HG03342 (cell line): Measurements from ENCODE around the gene LAGE3.

Experiments
- ATAC-seq: cut with Tn5 transposase; IDR thresholded peaks from one replicate; pipeline ENCODE4 v1.9.1; 2021; ENCODE audit warnings: mild to moderate bottlenecking, moderate library complexity; ENCODE audit not compliant: unreplicated experiment

The LAGE3 gene

GRCh38 chrX:154481195-154481594, 2.1 kb upstream of the LAGE3 start:
- no peak for ATAC-seq

DNA sequence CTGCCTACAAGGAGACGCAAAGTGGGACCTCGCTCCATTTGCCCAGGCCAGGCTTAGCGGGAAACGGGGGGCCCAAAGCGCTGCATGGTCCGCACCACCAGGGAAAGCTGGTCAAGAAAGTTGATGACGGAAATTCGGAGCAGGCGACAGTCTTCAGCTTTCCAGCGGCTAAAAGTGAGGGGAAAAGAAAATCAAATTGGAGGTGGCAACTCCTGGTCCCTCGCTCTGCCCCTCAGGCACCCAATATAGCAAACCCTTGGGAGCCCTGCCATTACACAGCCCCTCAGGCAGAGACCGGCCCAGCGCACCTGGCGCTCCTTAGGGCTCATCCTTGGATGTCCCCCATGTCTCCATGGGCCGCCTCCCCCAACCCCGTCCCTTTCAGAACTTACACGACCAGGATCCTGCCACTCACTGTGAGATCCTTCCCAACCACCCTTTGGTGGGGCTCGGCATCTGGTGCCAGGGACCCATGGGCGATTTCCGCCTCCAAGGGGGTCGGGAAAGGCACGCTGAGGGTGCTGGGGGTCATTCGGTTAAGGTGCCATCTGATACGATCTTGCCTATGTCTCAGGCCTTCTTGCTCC, 1.1 kb downstream of the LAGE3 start:
- ATAC-seq, result no peak

- no peak for ATAC-seq
These were observed 2.3 kb downstream of the LAGE3 start for GRCh38 chrX:154476821-154477220.

- ATAC-seq, result no peak
These were observed 5.4 kb downstream of the LAGE3 start for GRCh38 chrX:154473683-154474082.

- ATAC-seq, result no peak
These were observed 6.1 kb downstream of the LAGE3 start for GRCh38 chrX:154472685-154473632.

DNA sequence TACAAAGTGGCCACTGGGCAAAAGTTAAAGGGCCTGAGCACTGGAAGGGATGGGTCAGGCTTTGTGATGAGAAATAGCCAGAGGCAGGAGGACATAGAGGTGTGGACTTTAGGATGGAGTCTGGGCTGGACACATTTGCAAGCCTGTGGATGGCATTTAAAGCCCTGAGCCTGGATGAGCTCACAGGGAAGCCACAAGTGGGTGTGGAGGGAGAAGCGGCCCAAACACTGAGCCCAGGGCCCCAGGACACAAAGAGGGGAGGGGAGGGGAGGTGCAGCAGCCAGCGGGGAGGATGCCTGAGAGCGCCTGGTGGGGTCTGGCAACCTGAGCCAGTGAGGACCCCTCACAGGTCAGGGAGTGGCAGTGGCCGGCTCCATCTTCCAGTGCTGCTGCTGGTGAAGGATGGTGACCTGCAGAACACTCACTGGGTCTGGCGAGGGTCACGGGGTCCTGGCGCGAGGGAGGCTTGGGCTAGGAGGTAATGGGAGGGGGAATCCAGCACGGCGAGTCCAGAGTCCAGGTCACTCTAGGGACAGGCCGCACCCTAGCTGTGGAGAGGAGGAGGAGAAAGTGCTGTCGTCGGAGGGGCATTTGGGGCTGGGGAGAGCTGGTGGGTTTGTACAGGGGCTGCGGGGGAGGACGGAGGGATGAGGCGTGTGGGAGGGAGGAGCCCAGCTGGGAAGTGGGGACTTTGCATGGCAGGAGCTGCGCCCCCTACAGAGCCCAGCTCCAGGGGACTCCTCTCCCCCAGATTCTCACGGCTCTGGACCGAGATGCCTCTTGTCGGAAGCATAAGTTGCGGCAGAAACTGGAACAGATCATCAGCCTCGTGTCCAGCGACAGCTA, 7.0 kb downstream of the LAGE3 start:
- ATAC-seq, result no peak

DNA sequence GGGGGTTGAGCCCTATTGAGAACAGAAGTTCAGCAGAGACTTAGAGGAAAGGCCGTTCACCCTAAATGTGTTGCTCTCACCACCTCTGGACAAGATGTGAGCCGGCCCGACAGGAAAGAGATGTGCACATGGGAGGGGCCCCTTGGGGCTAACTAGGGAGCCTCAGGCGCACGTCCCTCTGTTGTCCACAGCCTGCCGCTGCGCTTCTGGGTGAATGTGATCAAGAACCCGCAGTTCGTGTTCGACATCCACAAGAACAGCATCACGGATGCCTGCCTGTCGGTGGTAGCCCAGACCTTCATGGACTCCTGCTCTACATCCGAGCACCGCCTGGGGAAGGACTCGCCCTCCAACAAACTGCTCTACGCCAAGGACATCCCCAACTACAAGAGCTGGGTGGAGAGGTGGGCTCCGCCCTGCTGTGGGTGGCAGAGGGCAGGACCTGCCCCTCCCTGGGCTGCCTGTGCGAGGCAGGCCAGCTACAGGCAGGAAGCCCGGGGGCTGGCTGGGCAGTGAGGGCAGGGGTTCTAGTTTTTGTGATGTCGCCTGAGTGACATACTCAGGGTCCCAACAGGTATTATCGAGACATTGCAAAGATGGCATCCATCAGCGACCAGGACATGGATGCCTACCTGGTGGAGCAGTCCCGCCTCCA, 8.0 kb downstream of the LAGE3 start:
- no peak for ATAC-seq

- no peak for ATAC-seq
These were observed 8.6 kb downstream of the LAGE3 start for GRCh38 chrX:154470434-154470833.

GRCh38 chrX:154469880-154470279, 9.2 kb downstream of the LAGE3 start:
- no peak for ATAC-seq

GRCh38 chrX:154469114-154469513, 10.0 kb downstream of the LAGE3 start:
- ATAC-seq, result no peak

DNA sequence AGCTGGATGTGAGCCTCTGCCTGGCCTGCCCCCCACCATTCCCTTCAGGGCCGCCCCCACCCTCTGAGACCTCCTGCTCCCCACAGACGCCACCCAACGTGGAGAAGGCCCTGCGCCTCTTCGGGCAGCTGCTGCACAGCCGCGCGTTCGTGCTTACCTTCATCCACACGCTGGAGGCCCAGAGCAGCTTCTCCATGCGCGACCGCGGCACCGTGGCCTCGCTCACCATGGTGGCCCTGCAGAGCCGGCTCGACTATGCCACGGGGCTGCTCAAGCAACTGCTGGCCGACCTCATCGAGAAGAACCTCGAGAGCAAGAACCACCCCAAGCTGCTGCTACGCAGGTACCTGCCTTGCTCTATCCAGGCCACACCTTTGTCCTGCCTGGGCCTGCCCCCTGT, 10.9 kb downstream of the LAGE3 start:
- no peak for ATAC-seq

- no peak for ATAC-seq
These were observed 11.5 kb downstream of the LAGE3 start for GRCh38 chrX:154467556-154467955.

DNA sequence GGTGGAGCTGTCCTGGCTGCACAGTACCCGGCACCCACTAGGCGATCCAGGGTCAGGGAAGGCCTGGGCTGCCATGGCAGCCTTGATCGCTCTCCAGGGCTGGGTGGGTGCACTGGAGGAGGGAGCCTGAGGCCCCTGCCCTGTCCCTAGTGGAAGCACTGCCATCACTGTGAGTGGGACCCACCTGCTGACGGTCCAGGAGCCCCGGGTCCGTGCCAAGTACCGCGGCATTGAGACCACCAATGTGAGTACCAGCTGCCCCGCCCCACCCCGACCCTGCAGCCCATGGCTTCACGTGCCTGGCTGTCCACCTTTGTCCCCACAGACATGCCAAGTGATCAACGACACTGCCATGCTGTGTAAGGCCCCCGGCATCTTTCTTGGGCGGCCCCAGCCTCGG, 12.2 kb downstream of the LAGE3 start:
- no peak for ATAC-seq

- ATAC-seq, result no peak
These were observed 13.0 kb downstream of the LAGE3 start for GRCh38 chrX:154466036-154466435.

GRCh38 chrX:154465601-154466000, 13.5 kb downstream of the LAGE3 start:
- no peak for ATAC-seq

DNA sequence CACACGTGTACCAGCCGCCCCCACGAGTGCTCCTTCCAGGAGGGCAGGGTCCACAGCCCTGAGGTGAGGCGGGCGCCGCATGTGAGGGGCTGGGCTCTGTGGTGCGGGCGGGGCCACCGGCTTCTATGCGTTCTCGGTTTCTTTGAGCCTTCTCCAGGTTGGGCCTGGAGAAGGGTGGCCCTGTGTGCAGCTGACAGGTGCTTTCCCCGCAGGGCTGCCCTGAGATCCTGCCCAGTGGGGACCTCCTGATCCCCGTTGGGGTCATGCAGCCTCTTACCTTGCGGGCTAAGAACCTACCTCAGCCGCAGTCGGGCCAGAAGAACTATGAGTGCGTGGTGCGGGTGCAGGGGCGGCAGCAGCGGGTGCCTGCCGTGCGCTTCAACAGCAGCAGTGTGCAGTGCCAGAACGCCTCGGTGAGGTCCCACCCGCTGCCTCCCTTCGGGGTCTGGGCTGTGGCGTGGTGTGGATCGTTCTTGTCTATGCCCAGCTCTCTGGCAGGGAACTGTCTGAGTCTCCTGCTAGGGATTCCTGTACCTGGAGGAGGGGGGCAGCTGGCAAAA, 14.2 kb downstream of the LAGE3 start:
- no peak for ATAC-seq

DNA sequence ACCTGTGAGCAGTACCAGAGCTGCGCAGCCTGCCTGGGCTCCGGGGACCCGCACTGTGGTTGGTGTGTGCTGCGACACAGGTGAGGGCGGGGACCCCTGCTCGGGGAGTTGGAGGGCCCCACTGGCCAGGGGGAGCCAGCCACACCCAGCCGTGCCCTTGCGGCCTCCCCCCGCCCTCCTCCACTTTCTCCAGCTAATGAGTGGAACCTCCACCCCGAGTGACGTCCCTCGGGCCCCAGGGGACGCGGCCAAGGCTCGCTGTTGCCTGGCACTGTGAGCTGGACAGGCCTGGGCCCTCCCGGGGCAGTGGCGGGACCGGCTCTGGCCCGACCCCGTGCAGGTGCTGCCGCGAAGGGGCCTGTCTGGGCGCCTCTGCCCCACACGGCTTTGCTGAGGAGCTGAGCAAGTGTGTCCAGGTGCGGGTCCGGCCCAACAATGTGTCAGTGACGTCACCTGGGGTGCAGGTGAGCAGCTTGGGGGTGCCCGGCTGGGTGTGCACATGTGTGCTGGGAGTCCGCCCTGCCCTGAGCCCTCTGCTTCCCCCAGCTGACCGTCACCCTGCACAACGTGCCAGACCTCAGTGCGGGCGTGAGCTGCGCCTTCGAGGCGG, 15.4 kb downstream of the LAGE3 start:
- ATAC-seq, result no peak

- no peak for ATAC-seq
These were observed 16.7 kb downstream of the LAGE3 start for GRCh38 chrX:154462396-154462795.

DNA sequence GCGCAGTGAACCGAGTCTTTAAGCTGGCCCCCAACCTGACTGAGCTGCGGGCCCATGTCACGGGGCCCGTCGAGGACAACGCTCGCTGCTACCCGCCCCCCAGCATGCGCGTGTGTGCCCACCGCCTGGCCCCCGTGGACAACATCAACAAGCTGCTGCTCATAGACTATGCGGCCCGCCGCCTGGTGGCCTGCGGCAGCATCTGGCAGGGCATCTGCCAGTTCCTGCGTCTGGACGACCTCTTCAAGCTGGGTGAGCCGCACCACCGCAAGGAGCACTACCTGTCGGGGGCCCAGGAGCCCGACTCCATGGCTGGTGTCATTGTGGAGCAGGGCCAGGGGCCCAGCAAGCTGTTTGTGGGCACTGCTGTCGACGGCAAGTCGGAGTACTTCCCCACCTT, 18.8 kb downstream of the LAGE3 start:
- ATAC-seq, result no peak

GRCh38 chrX:154459832-154460231, 19.2 kb downstream of the LAGE3 start:
- no peak for ATAC-seq
